ENCODE data around the gene FAM149A. TPM values are rescaled to one million over a fixed set of nuclear protein-coding genes. Genes with fewer than 3 reads are reported as not detected.

The FAM149A gene
- total RNA-seq, 4 donors from 2014 or later, result 0.77 to 18.9 (median 17.7) TPM

GRCh38 chr4:186104890-186105646, 564 bp downstream of the FAM149A start:
- H3K27me3 ChIP-seq, result peaks cover 0 to 3% of the 10 kb centered on the region in 2 donors
- no peaks in the 10 kb centered on the region for H3K9me3 ChIP-seq
- TF ChIP-seq POLR2A (IDR thresholded peaks at IDR 0.05), result no peak
- TF ChIP-seq CTCF (IDR thresholded peaks at IDR 0.05), result no peak
- peak overlapping the region; percentile 10 to 65 for H3K4me3 ChIP-seq
- peak overlapping the region; percentile 27 to 66 for H3K27ac ChIP-seq
- H3K4me1 ChIP-seq, result no peaks in the 10 kb centered on the region
- peak; percentile 23 to 34 for DNase-seq
- no peaks in the 10 kb centered on the region for H3K36me3 ChIP-seq
- intact Hi-C loops (cut with DNase I; ENCODE audit: low total_unique reads), result no loop called here

DNA sequence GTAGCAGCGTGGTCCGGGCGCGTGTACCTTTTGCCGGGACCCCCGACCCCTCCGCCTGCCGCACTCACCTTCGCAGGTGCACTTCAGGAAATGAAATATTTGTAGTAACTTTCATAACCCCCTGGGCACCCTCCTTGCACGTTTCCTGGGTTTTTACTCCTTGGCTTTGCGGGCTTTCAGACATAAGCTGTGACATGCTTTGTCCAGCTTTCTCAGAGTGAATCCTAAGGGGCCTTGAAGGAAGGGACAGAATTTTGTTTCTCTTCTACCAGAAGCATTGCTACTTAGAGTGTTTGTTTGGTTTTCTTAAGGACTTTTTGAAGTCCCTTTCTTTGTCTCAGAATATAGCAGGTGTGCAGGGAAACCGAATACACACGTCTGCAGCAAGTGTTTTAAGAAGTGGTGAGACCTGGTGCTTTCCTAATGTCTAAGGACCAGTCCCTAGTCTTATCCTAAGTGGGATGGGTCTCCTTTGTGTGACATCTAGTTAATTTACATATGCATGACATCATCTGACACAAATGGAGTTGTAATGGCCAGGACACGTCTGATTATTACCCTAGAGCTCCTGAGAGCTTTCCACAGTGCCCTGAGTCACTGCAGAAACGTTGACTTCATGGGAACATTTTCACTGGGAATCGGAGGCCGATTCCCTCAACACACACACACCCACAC, 1.3 kb downstream of the FAM149A start:
- Histone ChIP-seq H3K4me3 (peak overlapping the region; percentile 10 to 65), H3K27me3 (peaks cover 0 to 3% of the 10 kb centered on the region in 2 donors), H3K36me3 (no peaks in the 10 kb centered on the region), H3K9me3 (no peaks in the 10 kb centered on the region), H3K4me1 (no peaks in the 10 kb centered on the region), H3K27ac (peak overlapping the region; percentile 27 to 66)
- DNase-seq, result no peak
- TF ChIP-seq POLR2A (IDR thresholded peaks at IDR 0.05) (no peak), CTCF (IDR thresholded peaks at IDR 0.05) (no peak)
- intact Hi-C loops (cut with DNase I; ENCODE audit: low total_unique reads), result no loop called here

GRCh38 chr4:186107947-186108346, 3.4 kb downstream of the FAM149A start:
- Histone ChIP-seq H3K4me3 (no peak overlapping the region), H3K9me3 (no peaks in the 10 kb centered on the region), H3K36me3 (no peaks in the 10 kb centered on the region), H3K4me1 (no peaks in the 10 kb centered on the region), H3K27ac (no peak overlapping the region), H3K27me3 (peaks cover 0 to 3% of the 10 kb centered on the region in 2 donors)
- intact Hi-C loops (cut with DNase I; ENCODE audit: low total_unique reads), result no loop called here
- TF ChIP-seq POLR2A (IDR thresholded peaks at IDR 0.05) (no peak), CTCF (IDR thresholded peaks at IDR 0.05) (no peak)
- no peak for DNase-seq

DNA sequence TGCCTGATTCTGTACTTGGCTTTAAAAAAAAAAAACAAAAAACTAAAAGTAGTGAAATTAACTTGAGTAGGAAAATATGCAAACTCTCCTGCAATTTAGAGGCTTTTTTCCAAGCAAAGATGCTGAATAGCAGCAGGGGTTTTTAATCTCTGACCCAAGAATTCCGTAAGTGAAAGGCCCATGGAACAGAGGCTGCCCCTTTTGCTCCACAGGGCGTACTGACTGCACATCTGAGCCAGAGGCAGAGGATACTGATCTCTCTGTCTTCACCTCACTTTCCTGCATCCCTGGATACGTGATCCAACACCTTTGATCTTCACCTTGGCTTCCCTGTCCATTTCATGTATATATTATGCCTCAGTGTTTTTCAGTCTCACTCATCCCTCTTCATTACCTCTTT, 3.9 kb downstream of the FAM149A start:
- H3K27me3 ChIP-seq, result peaks cover 0 to under 1% of the 10 kb centered on the region in 2 donors
- H3K36me3 ChIP-seq, result no peaks in the 10 kb centered on the region
- intact Hi-C loops (cut with DNase I; ENCODE audit: low total_unique reads), result no loop called here
- DNase-seq, result no peak
- no peak overlapping the region for H3K4me3 ChIP-seq
- H3K9me3 ChIP-seq, result no peaks in the 10 kb centered on the region
- TF ChIP-seq CTCF (IDR thresholded peaks at IDR 0.05) (no peak), POLR2A (IDR thresholded peaks at IDR 0.05) (no peak)
- no peak overlapping the region for H3K27ac ChIP-seq
- no peaks in the 10 kb centered on the region for H3K4me1 ChIP-seq

- H3K4me3 ChIP-seq, result no peak overlapping the region
- TF ChIP-seq CTCF (IDR thresholded peaks at IDR 0.05) (no peak), POLR2A (IDR thresholded peaks at IDR 0.05) (no peak)
- H3K27ac ChIP-seq, result no peak overlapping the region
- no peaks in the 10 kb centered on the region for H3K27me3 ChIP-seq
- H3K9me3 ChIP-seq, result no peaks in the 10 kb centered on the region
- H3K4me1 ChIP-seq, result no peaks in the 10 kb centered on the region
- intact Hi-C loops (cut with DNase I; ENCODE audit: low total_unique reads), result no loop called here
- H3K36me3 ChIP-seq, result no peaks in the 10 kb centered on the region
- DNase-seq, result no peak
These were observed 4.7 kb downstream of the FAM149A start for GRCh38 chr4:186109245-186109644.
